GM04503 (cell line): ENCODE measurements around the gene MVP.
A peak's percentile ranks its signal among the peaks of the same experiment; 100 is the strongest.

Experiments
- DNase-seq: peaks from one replicate; pipeline ENCODE4 v3.0.0-alpha.2; 2012; ENCODE audit warnings: low read depth

The MVP gene

DNA sequence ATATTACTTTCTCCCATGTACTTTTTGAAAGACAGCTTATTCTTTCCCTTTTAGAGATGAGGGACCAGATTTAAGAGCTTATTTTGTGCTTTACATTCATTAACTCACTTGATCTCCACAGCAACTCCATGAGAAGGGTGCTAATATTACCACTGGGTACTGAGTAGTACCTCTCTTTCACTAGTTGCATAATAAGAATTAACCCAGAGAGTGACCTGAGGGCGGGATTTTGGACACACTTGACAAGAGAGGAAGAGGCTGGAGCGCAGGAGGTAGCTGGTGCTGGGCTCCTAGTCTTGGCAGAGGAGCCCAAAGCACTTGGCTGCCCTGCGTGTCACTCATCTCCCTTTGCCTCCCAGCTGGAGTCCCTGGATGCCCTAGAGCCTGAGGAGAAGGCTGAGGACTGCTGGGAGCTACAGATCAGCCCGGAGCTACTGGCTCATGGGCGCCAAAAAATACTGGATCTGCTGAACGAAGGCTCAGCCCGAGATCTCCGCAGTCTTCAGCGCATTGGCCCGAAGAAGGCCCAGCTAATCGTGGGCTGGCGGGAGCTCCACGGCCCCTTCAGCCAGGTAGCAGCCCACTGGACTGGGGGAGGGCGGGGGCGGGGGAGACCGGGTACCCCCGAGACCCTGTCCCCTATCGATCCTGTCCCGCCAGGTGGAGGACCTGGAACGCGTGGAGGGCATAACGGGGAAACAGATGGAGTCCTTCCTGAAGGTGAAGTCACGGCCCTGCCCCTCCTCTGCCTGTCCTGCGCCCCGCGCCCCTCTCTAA lies 15.6 kb upstream of the MVP start:
- DNase-seq, result no peak

DNA sequence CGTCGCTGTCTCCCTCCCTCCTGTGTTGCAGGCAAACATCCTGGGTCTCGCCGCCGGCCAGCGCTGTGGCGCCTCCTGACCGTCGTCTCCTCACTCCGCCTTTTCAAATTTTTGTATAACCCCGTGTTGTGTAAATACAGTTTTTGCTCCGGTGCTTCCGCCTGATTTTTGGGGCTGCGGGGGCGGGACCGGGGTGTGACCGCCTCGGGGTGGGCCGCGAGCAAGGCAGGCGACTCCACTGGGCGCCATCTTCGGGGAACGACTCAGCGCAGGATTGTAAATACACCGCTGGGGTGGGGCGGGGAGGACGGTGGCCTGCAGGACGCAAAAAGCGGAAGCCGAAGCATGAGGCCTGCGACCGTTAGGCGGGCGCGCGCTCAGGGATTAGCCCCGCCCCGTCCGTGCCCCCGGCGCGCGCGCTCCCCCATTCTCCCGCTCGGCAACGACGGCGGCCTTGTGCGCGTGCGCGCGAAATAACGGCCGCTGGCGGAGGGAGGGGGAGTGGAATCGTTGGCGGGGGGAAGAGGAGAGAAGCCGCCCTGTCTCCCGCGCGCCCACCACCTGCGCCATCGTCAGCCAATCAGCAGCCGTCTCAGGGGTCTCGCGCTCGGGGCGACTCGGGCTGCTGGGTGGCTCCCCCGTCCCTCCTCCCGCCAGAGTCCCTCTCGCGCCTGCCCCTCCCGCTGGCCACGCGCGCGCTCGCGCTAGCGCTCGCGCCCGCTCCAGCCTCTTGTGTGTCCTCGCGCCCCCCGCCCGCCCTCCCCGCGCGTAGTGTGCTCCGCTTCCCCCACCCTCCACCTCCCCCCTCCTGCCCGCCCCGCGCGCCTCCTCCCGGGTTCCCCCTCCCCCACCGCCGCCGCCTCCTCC lies 14.8 kb upstream of the MVP start:
- peak; percentile 82 for DNase-seq

DNA sequence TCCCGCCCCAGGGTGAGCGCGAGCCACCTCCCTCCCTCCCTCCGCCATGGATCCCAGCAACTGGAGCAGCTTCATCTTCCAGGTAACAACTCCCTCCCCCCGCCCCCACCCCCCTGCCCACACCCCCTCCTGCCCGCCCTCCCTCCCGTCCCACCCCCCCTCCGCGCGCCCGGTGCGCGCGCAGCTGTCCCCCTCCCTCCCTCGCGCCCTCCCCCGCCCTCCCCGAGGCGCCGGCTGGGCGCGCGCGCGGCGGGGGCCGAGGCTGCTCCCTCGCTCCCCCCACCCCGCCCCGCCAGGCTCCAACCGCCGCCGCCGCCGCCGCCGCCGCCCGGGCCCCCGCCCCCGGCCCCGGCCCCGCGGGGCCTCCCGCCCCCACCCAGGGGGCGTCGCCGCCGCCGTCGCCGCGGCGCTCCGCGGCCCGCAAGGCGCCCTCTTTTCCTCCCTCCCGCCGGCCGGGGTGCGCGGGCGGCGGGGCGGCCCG lies 14.1 kb upstream of the MVP start, which contains the start of gene MAZ:
Gene MAZ (plus strand): TSS at position 431 of the 481 bp plus-strand sequence. CDS start 173 bp downstream, outside the sequence.
- no peak for DNase-seq

DNA sequence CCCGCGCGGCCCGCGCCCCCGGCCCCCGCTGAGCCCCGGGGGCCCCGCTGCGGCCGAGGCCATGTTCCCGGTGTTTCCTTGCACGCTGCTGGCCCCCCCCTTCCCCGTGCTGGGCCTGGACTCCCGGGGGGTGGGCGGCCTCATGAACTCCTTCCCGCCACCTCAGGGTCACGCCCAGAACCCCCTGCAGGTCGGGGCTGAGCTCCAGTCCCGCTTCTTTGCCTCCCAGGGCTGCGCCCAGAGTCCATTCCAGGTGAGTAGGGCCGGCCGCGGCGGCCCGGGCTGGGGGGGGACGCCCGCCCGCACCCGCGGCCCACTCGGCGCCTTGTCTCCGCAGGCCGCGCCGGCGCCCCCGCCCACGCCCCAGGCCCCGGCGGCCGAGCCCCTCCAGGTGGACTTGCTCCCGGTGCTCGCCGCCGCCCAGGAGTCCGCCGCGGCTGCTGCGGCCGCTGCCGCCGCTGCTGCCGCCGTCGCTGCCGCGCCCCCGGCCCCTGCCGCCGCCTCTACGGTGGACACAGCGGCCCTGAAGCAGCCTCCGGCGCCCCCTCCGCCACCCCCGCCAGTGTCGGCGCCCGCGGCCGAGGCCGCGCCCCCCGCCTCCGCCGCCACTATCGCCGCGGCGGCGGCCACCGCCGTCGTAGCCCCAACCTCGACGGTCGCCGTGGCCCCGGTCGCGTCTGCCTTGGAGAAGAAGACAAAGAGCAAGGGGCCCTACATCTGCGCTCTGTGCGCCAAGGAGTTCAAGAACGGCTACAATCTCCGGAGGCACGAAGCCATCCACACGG lies 13.4 kb upstream of the MVP start:
- DNase-seq, result no peak

DNA sequence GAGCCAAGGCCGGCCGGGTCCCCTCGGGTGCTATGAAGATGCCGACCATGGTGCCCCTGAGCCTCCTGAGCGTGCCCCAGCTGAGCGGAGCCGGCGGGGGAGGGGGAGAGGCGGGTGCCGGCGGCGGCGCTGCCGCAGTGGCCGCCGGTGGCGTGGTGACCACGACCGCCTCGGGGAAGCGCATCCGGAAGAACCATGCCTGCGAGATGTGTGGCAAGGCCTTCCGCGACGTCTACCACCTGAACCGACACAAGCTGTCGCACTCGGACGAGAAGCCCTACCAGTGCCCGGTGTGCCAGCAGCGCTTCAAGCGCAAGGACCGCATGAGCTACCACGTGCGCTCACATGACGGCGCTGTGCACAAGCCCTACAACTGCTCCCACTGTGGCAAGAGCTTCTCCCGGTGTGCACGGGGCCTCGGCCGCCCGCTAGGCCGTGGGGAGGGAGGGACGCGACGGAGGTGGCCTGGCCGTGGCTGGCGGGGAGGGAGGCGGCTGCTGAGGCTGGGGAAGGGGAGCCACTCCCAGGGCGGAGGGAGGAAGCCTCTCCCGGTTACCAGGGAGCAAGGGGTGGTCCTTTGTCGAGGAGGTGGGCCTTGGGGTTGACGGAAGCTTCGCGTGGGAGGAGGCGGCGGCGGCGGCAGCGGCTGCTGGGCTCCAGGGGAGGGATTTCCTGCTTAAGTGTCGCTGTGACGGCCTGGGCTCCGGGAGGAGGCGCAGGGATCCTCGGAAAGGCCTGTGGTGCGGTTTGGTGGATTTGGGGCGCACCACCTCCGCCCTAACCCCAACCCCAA lies 12.6 kb upstream of the MVP start:
- peak; percentile 68 for DNase-seq

DNA sequence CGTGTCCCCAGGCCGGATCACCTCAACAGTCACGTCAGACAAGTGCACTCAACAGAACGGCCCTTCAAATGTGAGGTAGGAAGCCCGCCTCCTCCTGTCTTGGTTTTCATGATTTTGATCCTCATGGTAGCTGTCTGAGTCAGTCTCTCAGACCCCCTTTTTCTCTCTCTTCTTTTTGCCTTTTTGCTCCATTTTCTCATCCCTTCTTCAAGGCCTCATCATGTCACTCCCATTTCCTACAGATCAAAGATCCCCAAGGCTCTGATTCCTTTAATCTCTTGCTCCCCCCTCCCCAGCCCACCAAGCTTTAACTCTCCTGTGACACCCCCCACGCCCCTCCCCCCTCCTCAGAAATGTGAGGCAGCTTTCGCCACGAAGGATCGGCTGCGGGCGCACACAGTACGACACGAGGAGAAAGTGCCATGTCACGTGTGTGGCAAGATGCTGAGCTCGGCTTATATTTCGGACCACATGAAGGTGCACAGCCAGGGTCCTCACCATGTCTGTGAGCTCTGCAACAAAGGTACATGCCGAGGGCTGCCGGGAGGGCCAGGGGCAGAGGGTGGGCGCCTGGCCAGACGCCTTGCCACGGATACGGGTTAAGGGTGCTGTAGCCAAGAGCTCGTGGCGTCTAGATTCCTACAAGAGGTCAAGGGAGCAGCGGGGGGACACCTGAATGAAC lies 11.9 kb upstream of the MVP start:
- DNase-seq, result no peak

DNA sequence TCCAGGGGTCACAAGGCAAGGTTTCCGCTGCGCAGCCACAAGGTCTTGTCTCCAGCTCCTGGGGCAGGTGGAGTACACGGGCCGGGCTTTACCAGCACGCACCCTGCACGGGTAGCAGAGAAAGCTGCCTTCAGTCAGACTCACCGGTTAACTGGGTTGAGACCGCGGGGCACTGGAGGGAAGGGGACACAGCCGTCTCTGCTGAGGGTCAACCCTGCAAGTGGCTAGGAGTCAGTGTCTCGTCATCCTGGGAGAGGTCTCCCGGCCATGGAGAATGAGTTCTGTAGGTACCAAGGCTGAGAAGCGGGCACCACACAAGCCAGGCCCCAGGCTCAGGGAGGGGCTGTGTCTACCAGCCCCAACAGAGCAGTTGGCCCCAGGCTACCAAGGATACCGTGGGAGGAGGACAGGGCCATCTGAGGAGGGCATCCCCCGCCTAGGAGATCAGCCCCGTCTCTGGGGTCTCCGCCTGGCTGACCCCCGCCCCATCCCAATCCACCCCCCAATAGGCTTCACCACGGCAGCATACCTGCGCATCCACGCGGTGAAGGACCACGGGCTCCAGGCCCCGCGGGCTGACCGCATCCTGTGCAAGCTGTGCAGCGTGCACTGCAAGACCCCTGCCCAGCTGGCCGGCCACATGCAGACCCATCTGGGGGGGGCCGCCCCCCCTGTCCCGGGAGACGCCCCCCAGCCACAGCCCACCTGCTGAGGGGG lies 11.1 kb upstream of the MVP start:
- DNase-seq, result no peak

DNA sequence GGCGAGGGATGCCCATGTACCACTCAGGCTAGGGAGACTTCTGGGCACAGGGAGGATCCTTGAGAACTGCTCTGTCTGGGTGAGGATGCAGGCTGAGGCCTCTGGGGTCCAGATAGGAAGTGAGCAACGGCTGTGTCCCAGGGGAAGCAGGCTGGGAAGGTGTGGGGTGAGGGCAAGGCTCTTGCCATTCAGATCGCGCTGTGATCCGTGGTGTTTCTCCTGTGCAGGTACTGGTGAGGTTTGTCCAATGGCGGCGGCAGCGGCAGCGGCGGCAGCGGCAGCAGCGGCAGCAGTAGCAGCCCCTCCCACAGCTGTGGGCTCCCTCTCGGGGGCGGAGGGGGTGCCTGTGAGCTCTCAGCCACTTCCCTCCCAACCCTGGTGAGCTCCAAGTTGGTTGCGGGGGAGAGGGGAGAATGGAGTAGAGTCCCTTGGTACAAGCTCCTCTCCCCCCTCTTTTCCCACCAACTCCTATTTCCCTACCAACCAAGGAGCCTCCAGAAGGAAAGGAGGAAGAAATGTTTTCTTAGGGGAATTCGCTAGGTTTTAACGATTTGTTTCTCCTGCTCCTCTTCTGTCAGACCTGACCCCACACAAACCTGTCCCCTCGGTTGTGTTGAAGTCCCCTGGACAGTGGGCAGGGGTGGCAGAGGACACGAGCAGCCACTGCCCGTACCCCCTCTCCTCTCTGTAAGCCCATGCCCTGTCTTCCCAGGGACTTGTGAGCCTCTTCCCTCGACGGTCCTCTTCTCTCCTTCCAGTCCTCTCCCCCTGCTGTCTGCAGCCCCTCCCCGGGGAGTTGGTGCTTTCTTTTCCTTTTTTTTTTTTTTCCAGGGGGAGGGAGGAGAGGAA lies 10.2 kb upstream of the MVP start:
- DNase-seq, result no peak

DNA sequence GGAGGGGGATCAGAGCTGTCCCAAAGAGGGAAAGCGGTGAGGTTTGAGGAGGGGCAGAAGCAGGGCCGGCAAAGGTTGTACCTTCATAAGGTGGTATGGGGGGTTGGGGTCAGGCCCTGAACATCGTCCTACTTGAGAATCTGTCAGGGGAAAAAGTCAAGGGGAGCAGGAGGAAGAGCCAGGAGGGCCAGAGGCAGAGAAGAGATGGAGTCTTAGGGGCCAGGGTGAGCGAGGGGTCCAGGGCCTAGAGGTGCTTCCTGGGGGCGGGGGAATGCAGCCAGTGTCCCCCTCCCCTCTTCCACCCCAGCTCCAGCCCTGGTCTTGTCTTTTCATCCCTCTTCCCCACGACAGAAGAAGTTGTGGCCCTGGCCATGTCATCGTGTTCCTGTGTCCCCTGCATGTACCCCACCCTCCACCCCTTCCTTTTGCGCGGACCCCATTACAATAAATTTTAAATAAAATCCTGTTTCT lies 9.5 kb upstream of the MVP start:
- DNase-seq, result no peak

DNA sequence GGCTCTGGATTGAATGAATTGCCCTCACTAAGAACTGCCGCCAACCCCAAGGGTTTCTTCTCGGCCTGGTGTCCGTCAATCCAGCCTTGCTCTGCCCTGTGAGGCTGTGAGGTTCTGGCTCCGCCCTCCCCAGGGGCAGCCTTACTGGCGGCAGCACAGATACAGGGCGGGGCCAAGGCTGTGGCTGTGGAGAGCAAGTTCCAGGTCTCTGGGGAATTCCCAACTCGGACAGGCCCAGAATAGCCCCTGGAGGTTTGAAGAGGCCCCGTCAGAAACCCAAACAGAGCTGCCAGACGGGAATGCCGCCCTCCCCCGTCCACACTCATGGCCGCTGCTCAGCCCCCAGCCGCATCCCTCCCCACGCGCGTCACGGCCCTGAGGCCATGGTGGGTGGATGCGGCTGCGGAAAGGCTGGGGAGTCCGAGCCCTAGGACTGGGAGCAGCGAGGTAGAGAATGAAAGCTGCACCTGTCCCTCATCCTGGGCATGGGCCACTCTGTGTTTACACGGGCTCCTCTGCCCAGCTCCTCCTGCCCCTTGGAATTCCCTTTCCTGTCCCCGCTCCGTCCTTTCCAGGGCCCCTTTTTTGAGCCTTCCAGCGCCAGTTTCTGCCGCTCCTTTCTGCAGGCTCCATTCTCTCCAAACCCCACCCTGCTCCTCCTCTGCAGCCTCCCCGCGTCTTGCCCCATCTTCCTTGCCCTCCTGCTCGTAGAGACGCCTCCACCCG lies 8.9 kb upstream of the MVP start:
- DNase-seq, result peak; percentile 89

DNA sequence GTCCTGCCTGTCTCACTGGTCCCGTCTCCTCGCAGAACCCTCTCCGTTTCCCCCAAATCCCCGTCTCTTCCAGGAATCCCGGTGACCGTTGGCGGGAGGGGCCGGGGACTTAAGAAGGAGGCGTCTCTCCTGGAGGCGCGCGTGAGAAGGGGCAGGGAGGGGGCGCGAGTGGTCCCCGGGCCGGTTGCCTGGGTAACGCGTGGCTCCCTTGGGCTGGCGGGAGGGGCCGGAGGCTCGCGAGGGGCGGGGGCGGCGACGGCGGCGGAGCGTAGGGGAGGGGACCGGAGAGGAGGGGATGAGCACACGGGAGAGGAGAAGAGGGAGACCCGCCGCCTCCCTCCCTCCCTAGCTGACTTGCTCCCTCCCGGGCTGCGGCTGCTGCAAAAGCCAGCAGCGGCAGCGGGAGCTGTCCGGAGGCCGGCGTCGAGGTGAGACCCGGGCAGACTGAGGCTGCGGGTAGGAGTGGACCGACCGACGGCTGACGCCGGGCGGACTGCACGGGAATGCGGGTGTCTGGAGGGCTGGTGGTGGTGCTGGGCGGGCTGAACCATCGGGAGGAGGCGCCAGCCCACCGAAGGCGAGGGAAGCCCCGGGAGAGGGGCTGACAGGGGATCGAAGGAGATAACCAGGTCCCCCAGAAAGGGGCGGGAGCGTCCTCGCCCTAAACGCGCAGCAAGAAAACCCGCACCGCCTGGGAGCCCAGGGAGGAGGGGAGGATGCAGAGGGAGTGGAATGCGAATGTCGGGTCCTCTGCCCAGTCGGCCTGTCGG lies 8.2 kb upstream of the MVP start, which contains the start of gene PRRT2:
Gene PRRT2 (plus strand): TSS at position 298 of the 770 bp plus-strand sequence. CDS start 862 bp downstream, outside the sequence.
- DNase-seq, result no peak

DNA sequence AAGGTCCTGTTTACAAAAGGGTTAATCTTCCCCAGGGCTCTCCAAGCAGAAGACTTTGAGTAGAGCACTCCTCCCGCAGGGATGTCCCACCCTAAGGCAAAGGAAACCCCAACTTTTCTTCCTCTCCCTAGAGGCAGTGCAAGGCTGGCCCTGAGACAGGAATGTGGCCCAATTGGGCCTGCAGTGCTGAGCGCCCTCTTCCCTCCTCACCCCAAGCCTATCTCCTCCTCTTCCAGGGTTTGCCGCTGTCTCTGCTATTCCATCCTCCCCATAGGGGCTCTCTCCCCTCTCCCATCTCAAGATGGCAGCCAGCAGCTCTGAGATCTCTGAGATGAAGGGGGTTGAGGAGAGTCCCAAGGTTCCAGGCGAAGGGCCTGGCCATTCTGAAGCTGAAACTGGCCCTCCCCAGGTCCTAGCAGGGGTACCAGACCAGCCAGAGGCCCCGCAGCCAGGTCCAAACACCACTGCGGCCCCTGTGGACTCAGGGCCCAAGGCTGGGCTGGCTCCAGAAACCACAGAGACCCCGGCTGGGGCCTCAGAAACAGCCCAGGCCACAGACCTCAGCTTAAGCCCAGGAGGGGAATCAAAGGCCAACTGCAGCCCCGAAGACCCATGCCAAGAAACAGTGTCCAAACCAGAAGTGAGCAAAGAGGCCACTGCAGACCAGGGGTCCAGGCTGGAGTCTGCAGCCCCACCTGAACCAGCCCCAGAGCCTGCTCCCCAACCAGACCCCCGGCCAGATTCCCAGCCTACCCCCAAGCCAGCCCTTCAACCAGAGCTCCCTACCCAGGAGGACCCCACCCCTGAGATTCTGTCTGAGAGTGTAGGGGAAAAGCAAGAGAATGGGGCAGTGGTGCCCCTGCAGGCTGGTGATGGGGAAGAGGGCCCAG lies 7.3 kb upstream of the MVP start:
- DNase-seq, result no peak

DNA sequence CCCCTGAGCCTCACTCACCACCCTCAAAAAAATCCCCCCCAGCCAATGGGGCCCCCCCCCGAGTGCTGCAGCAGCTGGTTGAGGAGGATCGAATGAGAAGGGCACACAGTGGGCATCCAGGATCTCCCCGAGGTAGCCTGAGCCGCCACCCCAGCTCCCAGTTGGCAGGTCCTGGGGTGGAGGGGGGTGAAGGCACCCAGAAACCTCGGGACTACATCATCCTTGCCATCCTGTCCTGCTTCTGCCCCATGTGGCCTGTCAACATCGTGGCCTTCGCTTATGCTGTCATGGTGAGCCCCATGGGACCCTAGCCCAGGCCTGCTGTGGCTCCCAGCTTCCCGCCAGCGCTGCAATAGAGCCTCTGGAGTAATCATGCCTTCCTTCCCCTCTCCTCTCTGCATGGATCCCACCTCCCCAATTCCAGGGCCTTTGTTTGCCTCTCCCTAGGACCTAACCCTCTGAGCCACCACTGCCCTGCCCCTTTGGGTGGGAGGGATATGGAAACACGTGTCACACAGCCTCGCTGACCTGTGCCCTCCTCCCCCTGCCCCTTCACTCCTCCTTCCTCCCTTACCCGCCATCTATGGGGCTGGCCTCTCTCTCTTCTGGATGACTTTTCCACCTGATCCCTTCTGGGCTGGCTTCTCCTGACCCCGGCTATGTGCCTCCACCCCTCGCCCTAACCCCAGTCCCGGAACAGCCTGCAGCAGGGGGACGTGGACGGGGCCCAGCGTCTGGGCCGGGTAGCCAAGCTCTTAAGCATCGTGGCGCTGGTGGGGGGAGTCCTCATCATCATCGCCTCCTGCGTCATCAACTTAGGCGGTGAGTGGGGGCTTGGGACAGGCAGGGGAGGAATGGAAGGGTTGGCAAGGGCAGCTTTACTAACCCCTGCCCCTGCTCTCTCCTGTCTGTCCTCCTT lies 6.4 kb upstream of the MVP start:
- DNase-seq, result no peak

DNA sequence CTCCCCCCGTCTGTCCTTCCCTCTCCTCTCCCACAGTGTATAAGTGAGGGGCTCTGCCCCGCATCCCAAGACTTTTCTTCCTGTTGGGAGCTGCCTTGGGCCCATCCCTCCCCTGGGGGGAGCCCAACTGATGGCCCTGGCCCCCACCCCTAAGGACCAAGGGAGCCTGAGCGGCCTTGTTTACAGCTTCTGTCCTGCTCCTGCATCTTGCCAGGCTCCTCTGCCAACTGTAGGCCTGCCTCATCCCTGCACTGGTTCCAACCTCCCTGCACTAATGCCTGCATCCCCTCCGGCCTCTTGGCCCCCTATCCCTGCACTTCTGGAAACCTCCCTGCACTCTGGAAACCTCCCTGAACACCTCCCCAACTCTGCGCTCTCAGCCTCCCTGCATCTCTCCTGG lies 5.7 kb upstream of the MVP start:
- DNase-seq, result no peak

DNA sequence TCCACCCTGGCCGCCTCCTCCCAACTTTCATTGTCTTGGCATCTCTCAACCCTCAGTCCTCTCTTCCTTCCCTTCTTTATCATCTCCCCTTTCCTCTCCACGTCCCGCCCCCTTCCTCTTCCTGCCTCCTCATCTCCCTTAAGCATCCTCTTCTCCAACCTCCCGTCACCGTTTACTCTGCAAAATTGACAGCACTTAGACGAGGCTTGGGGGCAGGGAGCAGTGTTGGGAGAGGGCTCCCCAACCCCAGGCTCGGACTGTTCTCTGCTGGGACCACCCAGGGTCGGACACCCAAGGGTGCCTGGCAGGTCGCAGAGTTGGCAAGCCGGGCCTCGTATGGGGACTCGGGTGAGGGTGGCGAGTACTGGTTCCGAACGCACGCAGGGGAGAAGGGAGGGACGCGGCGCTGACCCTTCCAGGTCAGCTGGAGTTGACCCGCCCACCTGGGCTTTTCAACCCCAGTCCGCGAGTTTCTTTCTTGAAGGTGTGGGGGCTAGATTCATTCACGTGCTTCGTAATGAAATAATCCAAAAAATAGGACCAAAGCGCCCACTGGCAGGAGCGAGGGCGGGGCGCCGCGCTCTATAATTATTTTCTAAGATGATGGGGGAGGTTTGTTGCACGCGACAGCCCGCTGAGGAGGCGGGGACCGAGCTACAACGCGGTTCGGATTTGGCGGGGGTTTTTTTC lies 5.1 kb upstream of the MVP start:
- no peak for DNase-seq
